Nucleus accumbens (tissue), 56 donors: ENCODE data around the gene IRF1.

Source experiments
- DNase-seq, 56 donors: peaks; one replicate each; lab custom pipeline; 2025; lab: John Stamatoyannopoulos, UW

The IRF1 gene

DNA sequence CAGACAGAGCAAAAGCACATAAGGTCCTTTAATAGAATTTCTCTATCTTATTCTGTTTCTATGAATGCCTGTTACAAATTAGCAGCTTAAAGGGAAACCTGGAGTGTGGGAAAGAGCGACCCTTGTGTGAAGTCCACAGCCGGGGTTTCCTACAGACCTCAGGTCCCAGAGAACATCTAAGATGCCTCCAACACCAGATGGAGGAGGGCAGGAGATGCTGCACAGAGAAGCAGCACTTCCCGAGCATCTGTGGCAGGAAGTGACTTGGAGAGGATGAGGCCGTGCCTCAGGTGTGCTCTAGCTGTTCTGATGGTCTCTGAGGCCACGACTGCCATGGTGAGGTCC is 26.8 kb downstream of the IRF1 start:
- no peak for DNase-seq

DNA sequence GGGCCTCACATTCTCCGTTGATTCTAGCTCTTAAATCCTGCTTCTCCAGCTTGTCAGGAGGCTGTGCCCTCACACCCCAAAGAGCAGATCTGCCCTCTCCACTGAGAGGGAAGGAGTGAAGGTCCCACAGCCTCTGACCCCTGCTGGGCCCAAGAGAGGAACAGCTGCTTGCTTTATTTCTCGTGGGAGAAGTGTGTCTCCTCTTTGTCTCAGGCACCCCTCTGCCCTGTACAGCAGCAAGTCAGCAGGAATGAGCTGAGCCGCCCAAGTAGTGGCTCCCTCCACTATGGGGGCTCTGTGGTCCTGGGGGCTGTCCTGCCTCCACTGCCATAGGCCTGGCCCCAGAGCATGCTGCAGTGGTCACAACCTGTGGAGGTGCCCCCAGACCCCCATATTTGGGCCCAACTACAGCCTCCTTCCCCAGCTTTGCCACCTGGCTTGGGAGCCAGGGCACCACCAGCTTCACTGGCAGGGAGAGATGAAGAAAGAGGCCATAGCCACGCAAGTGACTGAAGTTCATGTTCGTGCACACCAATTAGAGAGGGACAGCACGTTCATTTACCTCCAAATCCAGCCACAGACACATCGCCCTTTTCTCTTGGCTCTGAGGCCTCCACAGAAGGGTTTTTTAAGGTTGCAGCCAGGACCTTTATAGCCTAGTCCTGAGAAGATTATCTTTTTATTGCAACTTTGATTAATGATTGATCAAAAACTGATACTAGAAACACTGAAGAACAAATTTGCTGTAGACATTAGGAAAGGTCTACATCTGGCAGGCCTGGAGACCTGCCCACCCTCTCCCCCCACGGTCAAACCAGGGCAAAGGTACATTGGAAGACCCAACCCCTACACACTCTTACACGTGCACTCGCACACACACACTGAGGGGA is 27.5 kb downstream of the IRF1 start:
- DNase-seq: no peak

DNA sequence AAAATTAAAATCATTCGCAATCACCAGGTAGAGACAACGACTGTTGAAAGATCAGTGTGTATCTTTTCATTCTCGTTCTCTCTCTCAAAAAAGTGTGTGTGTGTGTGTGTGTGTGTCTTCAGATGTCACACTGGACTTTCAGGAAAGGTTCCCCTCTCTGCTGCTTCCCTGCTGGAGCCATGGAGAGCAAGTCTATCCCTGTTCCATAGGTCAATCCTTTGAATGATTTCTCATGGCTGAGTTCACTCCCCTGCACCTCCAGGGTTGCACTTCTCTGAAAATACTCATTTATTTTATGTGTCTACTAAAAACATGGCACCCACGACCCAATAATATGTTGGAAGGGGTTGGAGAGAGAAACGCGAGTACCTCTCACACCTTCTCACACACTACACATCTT is 28.2 kb downstream of the IRF1 start:
- no peak for DNase-seq

- no peak for DNase-seq
Observed at GRCh38 chr5:132461569-132462070, 29.0 kb downstream of the IRF1 start.

- DNase-seq: no peak
Observed at GRCh38 chr5:132460846-132461568, 29.6 kb downstream of the IRF1 start.

DNA sequence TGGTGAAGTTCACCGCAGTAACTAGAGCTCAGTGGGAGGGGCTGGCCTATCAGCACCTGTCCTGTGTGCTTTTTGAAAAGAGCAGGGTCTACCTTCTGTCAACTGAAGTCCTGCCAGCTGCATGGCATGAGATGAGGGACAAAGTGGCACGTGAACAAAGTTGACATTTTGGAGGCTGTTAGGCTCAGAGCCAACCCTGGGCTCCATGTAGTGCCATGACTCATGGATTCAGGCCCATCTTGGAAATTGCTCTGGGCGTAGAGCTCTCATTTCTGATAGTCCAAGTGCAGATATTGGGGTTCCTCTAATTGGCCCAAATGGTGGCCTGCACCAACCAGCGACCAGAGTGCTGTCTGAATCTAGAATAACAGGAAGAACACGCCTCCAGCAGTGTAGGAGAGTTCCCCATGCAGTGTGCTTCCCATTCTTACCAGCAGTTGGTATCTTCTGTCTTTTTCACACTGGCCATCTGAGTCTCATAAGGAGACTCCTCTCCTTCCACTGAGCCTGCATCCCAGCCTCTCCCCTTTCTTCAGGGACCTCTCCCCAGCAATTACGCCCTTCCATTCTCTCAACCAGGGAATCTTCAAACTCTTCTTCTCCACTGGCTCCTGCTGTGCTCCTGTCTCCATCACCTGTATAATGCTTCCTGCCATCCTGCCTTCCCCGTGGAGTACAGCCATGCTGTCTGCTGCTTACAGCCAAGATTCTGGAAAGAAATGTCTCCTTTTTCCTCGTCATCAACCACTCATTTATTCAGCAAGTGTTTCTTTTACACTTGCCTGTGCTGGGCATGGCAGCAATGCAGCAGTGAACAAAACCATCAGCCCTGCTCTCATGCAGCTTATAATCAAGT is 30.4 kb downstream of the IRF1 start:
- DNase-seq: no peak

- no peak for DNase-seq
Observed at GRCh38 chr5:132459031-132459982, 31.3 kb downstream of the IRF1 start.

- no peak for DNase-seq
Observed at GRCh38 chr5:132458651-132459030, 31.9 kb downstream of the IRF1 start.

- no peak for DNase-seq
Observed at GRCh38 chr5:132458226-132458560, 32.4 kb downstream of the IRF1 start.

DNA sequence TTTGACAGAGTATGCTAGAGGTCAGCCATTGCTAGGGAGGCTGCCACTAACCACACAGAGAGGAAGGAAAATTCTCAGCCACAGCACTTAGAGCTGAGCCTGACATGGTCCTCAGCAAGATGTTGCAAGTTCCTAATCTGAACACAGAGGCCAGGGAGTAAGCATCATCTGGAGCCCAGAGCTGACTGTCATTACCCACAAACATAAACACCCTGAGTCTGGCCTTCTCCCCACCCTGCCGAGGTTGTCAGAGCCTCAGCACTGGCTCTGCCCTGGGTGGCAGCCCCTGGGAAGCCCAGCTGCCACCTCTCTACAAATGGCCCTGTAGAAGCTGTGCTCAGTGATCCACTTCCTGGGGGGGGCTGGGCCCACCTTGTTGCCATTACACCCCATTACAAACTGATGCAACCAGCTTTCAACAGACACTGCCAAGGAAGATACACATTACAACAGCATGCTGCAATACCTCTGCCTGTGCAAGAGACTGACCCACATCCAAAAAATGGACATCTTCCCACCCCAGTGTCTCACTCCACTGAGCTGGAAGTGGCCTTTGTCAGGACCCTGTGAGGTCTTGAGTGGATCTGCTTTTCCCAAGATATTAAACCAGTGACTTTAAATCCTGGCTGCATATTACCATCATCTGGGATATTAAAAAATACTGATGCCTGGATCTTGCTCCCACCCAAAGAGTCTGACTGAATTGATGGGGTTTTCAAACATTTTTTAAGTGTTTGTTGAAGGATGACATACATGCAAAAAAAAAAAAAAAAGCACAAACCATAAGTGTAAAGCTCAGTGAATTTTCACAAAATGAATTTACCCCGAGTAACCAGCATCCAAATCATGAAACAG is 33.0 kb downstream of the IRF1 start:
- DNase-seq: no peak

DNA sequence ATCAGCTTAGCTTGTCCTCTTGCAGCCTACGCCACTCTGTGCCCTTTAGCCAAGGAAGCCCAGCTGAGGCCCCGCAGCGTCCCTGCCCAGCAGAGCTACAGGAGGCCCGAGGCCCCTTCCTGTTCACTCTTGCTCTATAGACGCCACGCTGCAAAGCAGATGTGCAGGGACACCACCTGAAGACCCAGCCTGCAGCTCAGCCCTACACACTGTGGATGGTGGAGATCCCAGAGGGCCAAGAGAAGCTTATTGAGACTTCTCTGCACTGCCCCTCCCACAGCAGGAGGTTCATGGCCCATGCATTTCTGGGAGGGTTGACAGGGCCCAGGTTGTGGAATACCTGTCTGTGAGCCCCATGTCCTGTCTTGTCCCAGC is 33.6 kb downstream of the IRF1 start:
- no peak for DNase-seq

- no peak for DNase-seq
Observed at GRCh38 chr5:132456296-132456986, 34.1 kb downstream of the IRF1 start.

GRCh38 chr5:132455614-132456115 is 34.9 kb downstream of the IRF1 start:
- no peak for DNase-seq

DNA sequence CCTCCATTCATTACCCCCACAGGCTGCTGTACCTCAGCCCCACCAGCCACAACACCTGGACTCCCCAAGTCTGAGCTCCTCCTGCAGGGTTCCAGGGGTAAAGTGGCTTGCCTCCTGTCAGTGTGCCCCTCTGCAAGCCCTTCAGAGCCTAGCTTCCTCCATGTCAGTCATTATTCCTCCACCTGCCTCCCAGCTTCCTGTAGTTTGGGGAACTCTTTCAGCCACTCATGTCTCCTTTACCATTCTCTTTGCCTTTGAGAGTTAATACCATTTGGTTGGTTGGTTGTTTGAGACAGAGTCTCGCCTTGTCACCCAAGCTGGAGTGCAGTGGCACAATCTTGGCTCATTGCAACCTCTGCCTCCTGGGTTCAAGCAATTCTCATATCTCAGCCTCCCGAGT is 36.2 kb downstream of the IRF1 start:
- DNase-seq: no peak

DNA sequence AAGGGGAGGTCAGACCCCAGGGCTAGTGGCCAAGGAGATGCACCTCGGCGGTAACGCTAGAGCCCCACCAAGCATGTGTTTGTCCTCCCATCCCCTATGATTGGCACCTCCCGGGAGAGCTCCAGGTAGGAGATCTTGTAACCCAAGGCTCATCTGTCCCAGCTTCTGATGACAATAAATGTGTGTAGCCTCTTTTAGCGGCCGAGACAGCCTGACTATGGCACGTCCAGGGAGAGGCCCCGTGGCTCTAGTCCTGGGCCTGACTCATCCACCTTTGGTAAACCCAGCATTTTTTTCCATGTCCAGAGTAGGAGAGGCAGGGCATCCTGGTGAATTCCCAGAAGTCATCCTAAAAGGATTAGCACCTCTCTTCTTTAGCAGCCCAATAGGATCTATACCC is 39.2 kb downstream of the IRF1 start:
- DNase-seq: no peak

DNA sequence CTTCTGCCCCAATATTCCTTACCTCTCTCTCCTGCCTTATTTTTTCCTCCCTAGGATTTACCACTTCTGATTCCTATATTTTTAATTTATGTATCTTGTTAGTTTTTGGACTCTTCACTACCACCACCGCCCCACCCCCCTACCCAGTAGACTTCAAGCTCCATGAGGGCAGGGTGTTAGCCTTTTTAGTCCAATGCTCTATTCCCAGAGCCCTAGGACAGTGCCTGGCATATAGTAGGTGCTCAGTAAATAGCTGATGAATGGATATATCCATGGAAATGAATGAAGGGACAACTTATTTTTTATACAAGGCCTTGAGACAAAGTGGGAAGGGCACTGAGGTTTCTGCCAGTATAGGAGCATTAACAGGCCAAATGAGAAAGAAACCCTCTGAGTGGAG is 41.5 kb downstream of the IRF1 start:
- DNase-seq: no peak

DNA sequence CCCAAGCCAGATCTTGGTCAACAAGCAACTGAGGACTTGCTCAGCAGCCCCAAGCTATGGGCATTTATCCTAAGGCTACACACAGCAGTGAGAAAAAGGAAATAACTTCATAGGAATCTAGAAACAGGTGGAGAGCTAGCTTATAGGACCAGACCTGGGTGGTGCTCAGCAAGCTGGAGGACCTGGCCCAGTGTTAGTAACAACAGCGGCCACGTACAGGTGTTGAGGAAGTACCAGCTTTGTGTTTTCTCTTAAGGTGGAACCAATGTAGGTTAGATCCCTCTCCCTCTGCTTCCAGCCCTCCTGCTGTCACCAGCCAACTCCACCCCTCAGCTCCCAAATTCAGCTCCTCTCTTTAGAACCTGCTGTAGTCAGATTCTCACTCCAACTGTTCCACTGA is 43.4 kb downstream of the IRF1 start:
- DNase-seq: no peak

GRCh38 chr5:132446621-132447020 is 44.0 kb downstream of the IRF1 start:
- DNase-seq: peak in 19 of 56 donors; percentile 9 to 66 (median 32)
